Breast epithelium (tissue), 4 donors: Measurements from ENCODE around the gene ANKRD65. TPM values are rescaled to one million over a fixed set of nuclear protein-coding genes. Genes with fewer than 3 reads are reported as not detected.
A peak's percentile ranks its signal among the peaks of the same experiment; 100 is the strongest.
"Not testable (repeated sequence)": the region's sequence is repeated elsewhere in the genome, so short reads cannot be mapped to it uniquely, and the experiment has no call there.

Source experiments
- DNase-seq, 2 donors: peaks; one replicate each; pipeline ENCODE4 v3.0.0-alpha.2; 2019; ENCODE audit warnings: low spot score in 2 of 2
- H3K27ac ChIP-seq, 2 donors: fragments of 200-600 bp; sonication (generic) in 1 of 2; one replicate each; pipeline ENCODE4 v1.5.1; 2016 to 2019; ENCODE audit warnings: mild to moderate bottlenecking in 1 of 2
- H3K27me3 ChIP-seq, 2 donors: fragments of 200-600 bp; sonication (generic) in 1 of 2; one replicate each; pipeline versions ENCODE4 v1.5.1 to v1.6.0; 2017 to 2019; ENCODE audit warnings: control low read depth in 1 of 2, mild to moderate bottlenecking in 1 of 2
- H3K36me3 ChIP-seq: fragments of 200-600 bp; one replicate; pipeline ENCODE4 v1.5.1; 2019
- H3K4me1 ChIP-seq, 2 donors: fragments of 200-600 bp; sonication (generic); one replicate each; pipeline ENCODE4 v1.5.1; 2016 to 2019; ENCODE audit warnings: control low read depth in 1 of 2
- H3K4me3 ChIP-seq, 3 donors: fragments of 200-600 bp; sonication (generic); 1 replicate in 2 of 3; 2 replicates in 1 of 3; pipeline ENCODE4 v1.5.1; 2016 to 2019; ENCODE audit warnings: mild to moderate bottlenecking in 3 of 3, moderate library complexity in 2 of 3
- H3K9me3 ChIP-seq, 2 donors: fragments of 200-600 bp; sonication (generic) in 1 of 2; one replicate each; pipeline ENCODE4 v1.5.1; 2016 to 2019; ENCODE audit warnings: control low read depth in 1 of 2
- POLR2A ChIP-seq: fragments of 450-650 bp; IDR thresholded peaks from one replicate; pipeline ENCODE4 v1.6.1; 2016; ENCODE audit warnings: antibody characterized with exemption, mild to moderate bottlenecking, moderate library complexity
- POLR2AphosphoS5 ChIP-seq, 3 donors: sonication (generic); formaldehyde crosslinking; IDR thresholded peaks; one replicate each; pipeline ENCODE4 v1.6.1; 2017; ENCODE audit warnings: antibody characterized with exemption in 3 of 3
- intact Hi-C: fragments of 100-400 bp; cut with DNase I; formaldehyde crosslinking; loops from one replicate; pipeline ENCODE4 v1.15.1; 2023; ENCODE audit warnings: low total_unique reads
- total RNA-seq, 3 donors: library from RNA; depleted of rRNA; stranded (reverse); fragments of >200 nt; gene quantifications; one replicate each; pipeline ENCODE4 v1.1.0, GENCODE V29; 2016
- TF ChIP-seq, protein P1 (sequence below), 3 donors: fragments of 450-650 bp; IDR thresholded peaks; one replicate each; pipeline ENCODE4 v1.5.1; 2016 to 2017; ENCODE audit warnings: antibody characterized with exemption in 3 of 3, mild to moderate bottlenecking in 3 of 3, moderate library complexity in 3 of 3

Gene ANKRD65
- total RNA-seq, 3 donors from 2014 or later = 10.2 to 16.0 (median 12.2) TPM

DNA sequence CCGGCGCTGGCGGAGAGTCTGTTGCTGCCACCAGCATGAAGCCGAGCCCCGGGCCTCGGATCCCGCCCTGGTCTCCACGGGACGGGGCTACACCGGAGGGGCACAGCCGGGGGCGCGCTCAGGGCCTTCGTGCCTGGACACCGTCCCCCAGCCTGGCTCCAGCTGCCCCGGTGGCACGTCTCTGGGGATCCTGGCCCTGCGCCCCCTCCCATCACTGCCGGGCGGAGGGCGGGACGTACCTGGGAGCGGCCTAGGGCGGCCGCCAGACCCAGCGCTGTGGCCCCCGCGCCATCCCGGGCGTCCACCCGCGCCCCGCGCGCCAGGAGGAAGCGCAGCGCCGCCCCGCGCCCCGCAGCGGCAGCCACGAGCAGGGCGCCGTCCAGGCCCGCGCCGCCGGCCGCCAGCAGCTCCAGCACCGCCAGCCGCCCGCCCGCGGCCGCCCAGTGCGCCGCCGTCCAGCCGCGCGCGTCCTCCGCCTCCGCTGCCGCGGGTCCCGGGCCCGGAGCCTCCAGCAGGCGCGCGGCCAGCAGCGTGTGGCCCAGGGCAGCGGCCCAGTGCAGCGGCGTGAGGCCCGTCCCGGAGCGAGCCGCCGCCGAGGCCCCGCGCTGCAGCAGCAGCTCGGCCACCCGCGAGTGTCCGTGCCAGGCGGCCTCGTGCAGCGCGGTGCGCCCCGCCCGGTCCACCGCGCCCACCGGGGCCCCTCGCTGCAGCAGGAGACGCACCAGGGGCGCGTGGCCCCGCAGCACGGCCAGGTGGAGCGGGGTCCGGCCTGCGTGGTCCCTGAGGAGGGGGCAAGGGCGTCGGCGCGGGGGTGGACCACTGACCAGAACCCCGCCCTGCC lies 1.0 kb downstream of the ANKRD65 start:
- intact Hi-C loops = no loop called here
- peak overlapping the region; percentile 37 to 75 (median 60) for H3K4me3 ChIP-seq
- DNase-seq = no peak
- H3K4me1 ChIP-seq = peaks cover 4 to 6% of the 10 kb centered on the region in 2 donors
- peak overlapping the region; percentile 81 to 93 for H3K27ac ChIP-seq
- no peaks in the 10 kb centered on the region for H3K36me3 ChIP-seq
- TF ChIP-seq, protein P1, sequence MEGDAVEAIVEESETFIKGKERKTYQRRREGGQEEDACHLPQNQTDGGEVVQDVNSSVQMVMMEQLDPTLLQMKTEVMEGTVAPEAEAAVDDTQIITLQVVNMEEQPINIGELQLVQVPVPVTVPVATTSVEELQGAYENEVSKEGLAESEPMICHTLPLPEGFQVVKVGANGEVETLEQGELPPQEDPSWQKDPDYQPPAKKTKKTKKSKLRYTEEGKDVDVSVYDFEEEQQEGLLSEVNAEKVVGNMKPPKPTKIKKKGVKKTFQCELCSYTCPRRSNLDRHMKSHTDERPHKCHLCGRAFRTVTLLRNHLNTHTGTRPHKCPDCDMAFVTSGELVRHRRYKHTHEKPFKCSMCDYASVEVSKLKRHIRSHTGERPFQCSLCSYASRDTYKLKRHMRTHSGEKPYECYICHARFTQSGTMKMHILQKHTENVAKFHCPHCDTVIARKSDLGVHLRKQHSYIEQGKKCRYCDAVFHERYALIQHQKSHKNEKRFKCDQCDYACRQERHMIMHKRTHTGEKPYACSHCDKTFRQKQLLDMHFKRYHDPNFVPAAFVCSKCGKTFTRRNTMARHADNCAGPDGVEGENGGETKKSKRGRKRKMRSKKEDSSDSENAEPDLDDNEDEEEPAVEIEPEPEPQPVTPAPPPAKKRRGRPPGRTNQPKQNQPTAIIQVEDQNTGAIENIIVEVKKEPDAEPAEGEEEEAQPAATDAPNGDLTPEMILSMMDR (IDR thresholded peaks at IDR 0.05) = peak in 1 of 3 donors; percentile 26
- no peak for TF ChIP-seq POLR2A
- no peaks in the 10 kb centered on the region for H3K27me3 ChIP-seq
- no peaks in the 10 kb centered on the region for H3K9me3 ChIP-seq

DNA sequence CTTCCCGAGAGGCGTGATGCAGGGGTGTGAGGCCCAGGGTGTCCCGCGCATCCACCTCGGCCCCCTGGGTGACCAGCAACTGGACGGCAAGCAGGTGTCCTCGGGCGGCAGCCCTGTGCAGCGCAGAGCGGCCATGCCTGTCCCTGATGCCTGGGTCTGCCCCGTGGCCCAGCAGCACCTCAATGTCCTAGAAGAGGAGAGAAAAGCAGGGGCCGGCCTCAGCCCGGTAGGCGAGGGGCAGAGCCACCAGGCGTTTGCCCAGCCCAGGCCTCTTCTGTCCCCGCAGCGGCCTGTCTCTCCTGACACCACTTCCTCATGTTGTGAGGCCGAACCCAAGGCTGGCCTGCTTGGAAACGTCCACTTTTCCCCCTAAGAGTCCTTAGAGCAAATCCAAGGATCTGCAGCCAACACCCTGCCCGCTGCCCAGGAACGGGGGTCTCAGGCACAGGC lies 1.7 kb downstream of the ANKRD65 start:
- Histone ChIP-seq H3K4me3 (peak overlapping the region; percentile 37 to 75 (median 60)), H3K36me3 (no peaks in the 10 kb centered on the region), H3K27ac (peak overlapping the region; percentile 81 to 93), H3K4me1 (peaks cover 4 to 6% of the 10 kb centered on the region in 2 donors), H3K27me3 (no peaks in the 10 kb centered on the region), H3K9me3 (no peaks in the 10 kb centered on the region)
- intact Hi-C loops = no loop called here
- DNase-seq = no peak
- TF ChIP-seq, protein P1 (IDR thresholded peaks at IDR 0.05) = no peak
- TF ChIP-seq POLR2A = no peak
- TF ChIP-seq POLR2AphosphoS5 (IDR thresholded peaks at IDR 0.05) = no peak

DNA sequence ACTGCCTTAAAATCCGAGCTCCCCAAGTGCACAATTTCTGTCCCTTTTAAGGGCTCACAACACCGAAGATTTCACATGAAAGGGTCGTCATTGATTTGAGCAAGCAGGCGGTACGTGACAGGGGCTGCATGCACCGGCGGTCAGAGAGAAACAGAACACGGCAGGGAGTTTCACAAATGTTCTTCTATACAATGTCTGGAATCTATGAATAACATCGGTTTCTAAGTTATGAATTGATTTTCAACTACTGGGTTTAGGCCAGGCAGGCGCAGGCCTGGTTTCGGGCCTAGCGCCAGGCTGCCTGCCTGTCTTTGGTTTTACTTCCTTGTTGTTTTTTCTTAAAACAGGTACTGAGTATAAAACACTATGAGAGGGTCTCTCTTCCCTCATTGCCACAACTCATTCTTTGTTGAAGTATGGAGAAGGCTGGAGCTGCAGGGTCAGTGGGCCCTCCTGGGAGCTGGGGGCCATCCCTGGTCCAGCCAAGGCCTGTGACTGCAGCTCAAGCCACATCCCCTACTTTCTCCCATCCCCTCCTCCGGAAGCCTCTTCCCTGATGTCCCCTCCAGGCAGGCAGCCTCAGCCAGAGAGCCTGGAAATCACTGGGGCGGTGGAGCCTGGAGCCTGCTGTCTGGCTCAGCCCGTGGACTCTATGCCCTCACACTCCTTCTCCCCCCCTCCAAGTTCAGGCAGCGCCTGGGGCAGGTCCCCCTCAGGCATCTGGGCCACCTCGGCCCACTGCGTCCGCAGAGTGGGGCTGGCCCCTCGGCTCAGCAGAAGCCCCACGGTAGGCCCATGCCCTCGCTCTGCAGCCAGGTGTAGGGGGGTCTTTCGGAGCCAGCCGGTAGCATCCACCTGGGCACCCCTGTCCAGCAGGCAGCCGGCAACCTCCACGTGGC lies 2.4 kb downstream of the ANKRD65 start:
- Histone ChIP-seq H3K4me3 (peak overlapping the region in 2 of 3 donors; percentile 60 to 75), H3K36me3 (no peaks in the 10 kb centered on the region), H3K27me3 (no peaks in the 10 kb centered on the region), H3K9me3 (no peaks in the 10 kb centered on the region), H3K4me1 (peaks cover 4 to 6% of the 10 kb centered on the region in 2 donors), H3K27ac (peak overlapping the region; percentile 81 to 93)
- intact Hi-C loops = no loop called here
- TF ChIP-seq, protein P1 (IDR thresholded peaks at IDR 0.05) = no peak
- TF ChIP-seq POLR2A = no peak
- no peak for TF ChIP-seq POLR2AphosphoS5 (IDR thresholded peaks at IDR 0.05)
- no peak for DNase-seq

DNA sequence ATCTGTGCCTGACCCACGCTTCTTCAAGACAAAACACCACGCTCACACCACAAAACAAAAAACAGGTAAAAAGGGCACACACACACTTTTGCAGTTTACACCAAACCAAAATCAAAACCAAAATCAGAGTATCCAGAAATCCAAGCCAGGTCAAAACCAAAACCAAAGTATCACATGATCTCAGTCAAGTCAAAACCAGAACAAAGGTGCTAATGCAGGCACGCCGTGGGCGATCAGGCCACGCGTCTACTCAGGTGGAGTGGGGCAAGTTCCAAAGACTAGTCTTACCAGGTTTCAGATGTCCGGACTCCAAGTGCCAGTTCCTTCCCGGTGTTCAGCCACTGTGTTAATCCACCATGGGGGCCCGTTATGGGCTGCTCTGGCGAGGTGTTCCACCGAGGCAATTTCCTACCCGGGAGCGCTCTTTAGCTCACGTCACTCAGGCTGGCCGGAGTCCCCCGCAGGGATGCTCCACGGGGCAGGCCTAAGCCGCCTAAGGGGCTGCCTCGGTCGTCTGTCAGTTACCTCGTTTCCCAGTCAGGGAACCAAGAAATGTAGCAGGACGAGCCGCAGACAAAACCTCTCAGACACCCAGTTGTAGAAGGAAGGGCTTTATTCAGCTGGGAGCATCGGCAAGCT lies 3.1 kb downstream of the ANKRD65 start:
- peak in 1 of 3 donors; percentile 65 for TF ChIP-seq POLR2AphosphoS5 (IDR thresholded peaks at IDR 0.05)
- intact Hi-C loops, H3K36me3 ChIP-seq, H3K9me3 ChIP-seq, H3K27me3 ChIP-seq, H3K4me1 ChIP-seq: not testable (repeated sequence)
- DNase-seq = peak in 1 of 2 donors; percentile 83
- Histone ChIP-seq H3K4me3 (peak overlapping the region in 2 of 3 donors; percentile 11 to 38), H3K27ac (peak overlapping the region; percentile 81 to 93)

DNA sequence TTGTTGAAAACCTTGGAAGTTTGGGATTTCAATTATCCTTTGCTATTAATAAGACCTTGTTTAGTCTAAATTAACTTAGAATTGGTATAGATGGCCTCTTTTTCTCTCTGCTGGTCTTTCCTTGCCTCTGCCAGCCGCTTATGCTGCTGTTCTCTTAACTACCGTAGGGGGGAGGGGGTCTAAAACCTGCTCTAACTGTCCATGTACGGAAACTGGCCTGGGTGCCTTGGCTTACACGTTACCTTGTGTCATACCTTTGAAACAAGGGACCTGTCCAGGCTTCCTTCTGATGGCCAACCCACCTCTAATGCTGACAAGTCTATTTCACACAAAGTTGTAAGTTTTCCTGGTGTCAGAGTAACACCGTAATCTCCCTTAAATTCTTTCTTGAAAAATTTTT lies 3.7 kb downstream of the ANKRD65 start:
- peak overlapping the region in 1 of 2 donors; percentile 81 for H3K27ac ChIP-seq
- intact Hi-C loops = not testable (repeated sequence)

More for the DNA sequence above, 3.7 kb downstream of the ANKRD65 start:
- not testable (repeated sequence) for H3K27me3 ChIP-seq, H3K36me3 ChIP-seq, DNase-seq, H3K4me1 ChIP-seq, H3K9me3 ChIP-seq
- peak overlapping the region in 1 of 3 donors; percentile 11 for H3K4me3 ChIP-seq
